Body of pancreas (tissue), 4 donors: ENCODE data around the gene OR8D2.

Experiments used
- POLR2A ChIP-seq, 3 donors: fragments of 450-650 bp; IDR thresholded peaks; one replicate each; pipeline ENCODE4 v1.6.1; 2016; ENCODE audit warnings: antibody characterized with exemption in 3 of 3, mild to moderate bottlenecking in 2 of 3
- TF ChIP-seq, protein P1 (sequence below), 7 experiments: fragments of 450-650 bp in 4 of 7; fragments of 200-600 bp in 3 of 7; sonication (generic) in 3 of 7; IDR thresholded peaks; one replicate each; pipeline ENCODE4 v1.5.1; 2016 to 2019; ENCODE audit warnings: antibody characterized with exemption in 7 of 7

DNA sequence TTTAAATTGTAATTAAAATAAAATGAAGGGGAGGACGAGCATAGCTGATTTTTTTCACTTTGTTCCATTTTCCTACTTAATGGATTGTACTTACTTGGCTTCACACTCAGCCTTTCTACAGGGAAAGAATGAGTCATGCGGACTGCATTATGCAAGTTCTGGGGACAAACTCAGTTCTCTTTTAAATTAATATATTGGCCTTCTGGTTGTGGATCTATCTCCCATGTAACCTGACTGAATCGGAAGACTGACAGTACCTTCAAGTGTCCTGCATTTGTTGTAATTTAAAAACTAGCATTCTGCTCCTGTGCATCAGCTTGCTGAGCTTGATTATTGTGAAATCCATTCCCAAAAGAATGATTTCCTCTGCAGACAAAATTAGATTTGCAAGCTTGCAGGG is 18.4 kb downstream of the OR8D2 start:
- TF ChIP-seq POLR2A (IDR thresholded peaks at IDR 0.05): no peak
- TF ChIP-seq, protein P1, sequence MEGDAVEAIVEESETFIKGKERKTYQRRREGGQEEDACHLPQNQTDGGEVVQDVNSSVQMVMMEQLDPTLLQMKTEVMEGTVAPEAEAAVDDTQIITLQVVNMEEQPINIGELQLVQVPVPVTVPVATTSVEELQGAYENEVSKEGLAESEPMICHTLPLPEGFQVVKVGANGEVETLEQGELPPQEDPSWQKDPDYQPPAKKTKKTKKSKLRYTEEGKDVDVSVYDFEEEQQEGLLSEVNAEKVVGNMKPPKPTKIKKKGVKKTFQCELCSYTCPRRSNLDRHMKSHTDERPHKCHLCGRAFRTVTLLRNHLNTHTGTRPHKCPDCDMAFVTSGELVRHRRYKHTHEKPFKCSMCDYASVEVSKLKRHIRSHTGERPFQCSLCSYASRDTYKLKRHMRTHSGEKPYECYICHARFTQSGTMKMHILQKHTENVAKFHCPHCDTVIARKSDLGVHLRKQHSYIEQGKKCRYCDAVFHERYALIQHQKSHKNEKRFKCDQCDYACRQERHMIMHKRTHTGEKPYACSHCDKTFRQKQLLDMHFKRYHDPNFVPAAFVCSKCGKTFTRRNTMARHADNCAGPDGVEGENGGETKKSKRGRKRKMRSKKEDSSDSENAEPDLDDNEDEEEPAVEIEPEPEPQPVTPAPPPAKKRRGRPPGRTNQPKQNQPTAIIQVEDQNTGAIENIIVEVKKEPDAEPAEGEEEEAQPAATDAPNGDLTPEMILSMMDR (IDR thresholded peaks at IDR 0.05): no peak
